Loucy (cell line): ENCODE data around the gene C11orf68.
A peak's percentile ranks its signal among the peaks of the same experiment; 100 is the strongest.

Experiments used
- H2AFZ ChIP-seq: fragments of 200-600 bp; sonication (generic); 2 replicates; pipeline ENCODE4 v1.6.0; 2016; ENCODE audit warnings: antibody characterized with exemption, mild to moderate bottlenecking, low read length, moderate library complexity
- H3F3A ChIP-seq: fragments of 200-600 bp; 2 replicates; pipeline ENCODE4 v1.6.0; 2016; ENCODE audit warnings: antibody characterized with exemption, low read depth, mild to moderate bottlenecking
- H3K27me3 ChIP-seq: fragments of 200-600 bp; sonication (generic); 2 replicates; pipeline ENCODE4 v1.6.1; 2014; ENCODE audit warnings: low read length, mild to moderate bottlenecking; ENCODE audit not compliant: insufficient read depth, poor library complexity, severe bottlenecking
- H3K36me3 ChIP-seq: fragments of 200-600 bp; sonication (generic); 2 replicates; pipeline ENCODE4 v1.6.1; 2016; ENCODE audit warnings: low read length; ENCODE audit not compliant: insufficient read depth
- H3K4me1 ChIP-seq: fragments of 200-600 bp; sonication (generic); 2 replicates; pipeline ENCODE4 v1.5.1; 2014; ENCODE audit warnings: low read length, mild to moderate bottlenecking; ENCODE audit not compliant: insufficient read depth, poor library complexity, severe bottlenecking
- H3K4me2 ChIP-seq: fragments of 200-600 bp; sonication (generic); 2 replicates; pipeline ENCODE4 v1.6.0; 2014; ENCODE audit warnings: antibody characterized with exemption, low read length, low read depth, mild to moderate bottlenecking; ENCODE audit not compliant: poor library complexity, severe bottlenecking
- H3K4me3 ChIP-seq: fragments of 200-600 bp; sonication (generic); 2 replicates; pipeline ENCODE4 v1.5.1; 2014; ENCODE audit warnings: low read length, mild to moderate bottlenecking, mixed read lengths; ENCODE audit not compliant: poor library complexity, severe bottlenecking
- H3K79me2 ChIP-seq: fragments of 200-600 bp; sonication (generic); 2 replicates; pipeline ENCODE4 v1.6.1; 2014; ENCODE audit warnings: low read length; ENCODE audit not compliant: insufficient read depth
- H3K9ac ChIP-seq: fragments of 200-600 bp; sonication (generic); 2 replicates; pipeline ENCODE4 v1.6.0; 2014; ENCODE audit warnings: mild to moderate bottlenecking, low read depth, low read length, moderate library complexity; ENCODE audit not compliant: poor library complexity, severe bottlenecking
- H3K9me2 ChIP-seq: fragments of 200-600 bp; sonication (generic); replicated peaks from 2 replicates; pipeline ENCODE4 v1.6.1; 2016; ENCODE audit warnings: low read depth, low read length, mixed read lengths
- H3K9me3 ChIP-seq: fragments of 200-600 bp; sonication (generic); 2 replicates; pipeline ENCODE4 v1.6.1; 2014; ENCODE audit warnings: mild to moderate bottlenecking, antibody characterized with exemption, low read length, low read depth; ENCODE audit not compliant: insufficient read depth
- H4K20me1 ChIP-seq: fragments of 200-600 bp; sonication (generic); 2 replicates; pipeline ENCODE4 v1.6.0; 2014; ENCODE audit warnings: antibody characterized with exemption, low read length, mild to moderate bottlenecking; ENCODE audit not compliant: insufficient read depth, poor library complexity, severe bottlenecking
- EZH2phosphoT487 ChIP-seq: fragments of 200-600 bp; IDR thresholded peaks from 2 replicates; pipeline ENCODE4 v1.6.1; 2018; ENCODE audit warnings: antibody characterized with exemption, mild to moderate bottlenecking, moderate library complexity, borderline replicate concordance
- TF ChIP-seq, protein P1 (sequence below): fragments of 200-600 bp; sonication (generic); conservative IDR thresholded peaks from 2 replicates; pipeline ENCODE4 v1.5.1; 2014; ENCODE audit warnings: mild to moderate bottlenecking, antibody characterized with exemption, low read length

The C11orf68 gene

GRCh38 chr11:65937766-65938165 lies 18.9 kb upstream of the C11orf68 start:
- H3K9me3 ChIP-seq: no peaks in the 10 kb centered on the region
- H3K36me3 ChIP-seq: no peaks in the 10 kb centered on the region
- no peaks in the 10 kb centered on the region for H3K9me2 ChIP-seq
- no peaks in the 10 kb centered on the region for H3K27me3 ChIP-seq
- H3K79me2 ChIP-seq: no peaks in the 10 kb centered on the region
- no peak overlapping the region for H3K4me2 ChIP-seq
- H3F3A ChIP-seq: no peaks in the 10 kb centered on the region
- H3K4me3 ChIP-seq: no peak overlapping the region
- H4K20me1 ChIP-seq: no peaks in the 10 kb centered on the region
- H3K9ac ChIP-seq: no peak overlapping the region
- H2AFZ ChIP-seq: no peak overlapping the region
- TF ChIP-seq, protein P1, sequence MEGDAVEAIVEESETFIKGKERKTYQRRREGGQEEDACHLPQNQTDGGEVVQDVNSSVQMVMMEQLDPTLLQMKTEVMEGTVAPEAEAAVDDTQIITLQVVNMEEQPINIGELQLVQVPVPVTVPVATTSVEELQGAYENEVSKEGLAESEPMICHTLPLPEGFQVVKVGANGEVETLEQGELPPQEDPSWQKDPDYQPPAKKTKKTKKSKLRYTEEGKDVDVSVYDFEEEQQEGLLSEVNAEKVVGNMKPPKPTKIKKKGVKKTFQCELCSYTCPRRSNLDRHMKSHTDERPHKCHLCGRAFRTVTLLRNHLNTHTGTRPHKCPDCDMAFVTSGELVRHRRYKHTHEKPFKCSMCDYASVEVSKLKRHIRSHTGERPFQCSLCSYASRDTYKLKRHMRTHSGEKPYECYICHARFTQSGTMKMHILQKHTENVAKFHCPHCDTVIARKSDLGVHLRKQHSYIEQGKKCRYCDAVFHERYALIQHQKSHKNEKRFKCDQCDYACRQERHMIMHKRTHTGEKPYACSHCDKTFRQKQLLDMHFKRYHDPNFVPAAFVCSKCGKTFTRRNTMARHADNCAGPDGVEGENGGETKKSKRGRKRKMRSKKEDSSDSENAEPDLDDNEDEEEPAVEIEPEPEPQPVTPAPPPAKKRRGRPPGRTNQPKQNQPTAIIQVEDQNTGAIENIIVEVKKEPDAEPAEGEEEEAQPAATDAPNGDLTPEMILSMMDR: no peak
- no peak for TF ChIP-seq EZH2phosphoT487
- H3K4me1 ChIP-seq: no peaks in the 10 kb centered on the region

DNA sequence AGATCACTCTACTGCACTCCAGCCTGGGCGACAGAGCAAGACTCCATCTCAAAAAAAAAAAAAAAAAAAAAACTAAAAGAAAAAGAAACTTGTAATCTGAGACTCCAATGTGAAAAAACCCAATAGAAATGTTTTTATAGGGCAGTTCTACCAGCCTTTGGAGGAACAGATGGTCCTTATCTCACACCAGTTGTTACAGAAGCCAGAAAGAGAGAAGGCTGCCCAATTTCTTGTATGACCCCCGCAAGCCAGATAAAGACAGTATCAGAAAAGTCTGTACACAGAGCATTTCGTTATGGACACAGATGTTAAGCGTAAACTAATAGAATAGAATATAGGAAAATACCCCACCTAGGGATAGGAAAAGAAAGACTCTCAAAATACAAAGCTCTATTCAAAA lies 15.2 kb upstream of the C11orf68 start:
- Histone ChIP-seq H3K9me3 (no peaks in the 10 kb centered on the region), H3K4me3 (no peak overlapping the region), H3K9ac (no peak overlapping the region), H4K20me1 (no peaks in the 10 kb centered on the region), H3K36me3 (no peaks in the 10 kb centered on the region), H3K9me2 (no peaks in the 10 kb centered on the region), H3K4me2 (no peak overlapping the region), H3K4me1 (peaks cover 12% of the 10 kb centered on the region), H3K27me3 (no peaks in the 10 kb centered on the region), H2AFZ (no peak overlapping the region), H3K79me2 (no peaks in the 10 kb centered on the region), H3F3A (peaks cover 3% of the 10 kb centered on the region; the same call in 1 of the 2 replicates)
- TF ChIP-seq EZH2phosphoT487: no peak
- TF ChIP-seq, protein P1: no peak

DNA sequence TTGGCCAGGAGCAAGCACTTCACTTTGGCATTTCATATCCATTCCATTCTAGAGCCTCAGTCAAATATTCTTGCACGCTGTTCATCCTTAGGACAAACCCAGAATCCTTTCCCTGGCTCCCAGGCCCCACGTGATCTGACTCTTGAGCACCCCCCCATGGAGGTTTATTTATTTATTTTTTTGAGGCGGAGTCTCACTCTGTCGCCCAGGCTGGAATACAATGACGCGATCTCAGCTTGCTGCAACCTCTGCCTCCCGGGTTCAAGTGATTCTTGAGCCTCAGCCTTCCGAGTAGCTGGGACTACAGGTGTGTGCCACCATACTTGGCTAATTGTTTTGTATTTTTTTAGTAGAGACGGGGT lies 13.7 kb upstream of the C11orf68 start:
- H3K4me2 ChIP-seq: no peak overlapping the region
- no peaks in the 10 kb centered on the region for H3K36me3 ChIP-seq
- H2AFZ ChIP-seq: no peak overlapping the region
- no peaks in the 10 kb centered on the region for H3K9me3 ChIP-seq
- no peak overlapping the region for H3K4me3 ChIP-seq
- H3K79me2 ChIP-seq: no peaks in the 10 kb centered on the region
- H3K27me3 ChIP-seq: no peaks in the 10 kb centered on the region
- H3K4me1 ChIP-seq: peaks cover 22% of the 10 kb centered on the region
- no peak overlapping the region for H3K9ac ChIP-seq
- TF ChIP-seq, protein P1: peak; percentile 30; the same call in 1 of the 2 replicates
- TF ChIP-seq EZH2phosphoT487: no peak
- peaks cover 3% of the 10 kb centered on the region; the same call in 1 of the 2 replicates for H3F3A ChIP-seq
- H4K20me1 ChIP-seq: no peaks in the 10 kb centered on the region
- H3K9me2 ChIP-seq: no peaks in the 10 kb centered on the region
